ENCODE measurements around the gene RAB27A. TPM values are rescaled to one million over a fixed set of nuclear protein-coding genes. Genes with fewer than 3 reads are reported as not detected.

RAB27A gene
- total and polyA plus RNA-seq, 9 of the 15 experiments (the other 6 are each of a cell fraction or from before 2014, with no cell fraction given) = 31.5 to 171 (median 80.4) TPM

DNA sequence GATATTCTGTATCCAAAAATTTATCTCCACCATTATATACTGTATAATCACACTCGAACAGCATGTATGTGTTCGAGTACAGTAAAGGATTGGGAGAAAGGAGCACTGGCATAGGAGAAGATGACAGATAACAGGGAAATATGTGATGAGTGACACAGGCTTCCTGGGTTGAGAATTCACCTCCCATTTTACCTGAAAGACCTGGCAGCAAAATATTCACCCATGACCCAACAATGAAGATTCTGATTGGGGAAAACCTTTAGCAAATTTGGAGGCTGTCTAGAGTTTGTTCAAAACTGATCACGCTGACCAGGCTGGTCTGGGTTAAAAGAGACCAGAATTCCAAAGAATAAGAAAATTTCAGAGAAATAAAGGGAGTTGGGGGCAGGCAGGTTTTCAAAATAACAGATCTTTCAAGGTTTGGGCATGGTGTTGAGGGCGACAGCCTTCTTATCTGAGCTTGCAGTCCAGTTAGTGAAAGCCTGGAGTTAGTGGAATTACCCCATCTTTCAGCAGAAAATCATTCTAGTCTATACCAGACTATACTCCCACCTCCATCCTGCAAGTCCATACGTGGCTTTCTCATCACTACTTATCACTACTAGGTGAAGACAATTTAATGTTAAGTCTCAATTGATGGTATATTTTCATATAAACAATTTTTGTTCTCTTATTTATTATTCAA is 50.0 kb downstream of the RAB27A start (continued):
- TF ChIP-seq GATA2 (CRISPR knock-in tag; IDR thresholded peaks at IDR 0.05) (peak; percentile 78), NELFE (IDR thresholded peaks at IDR 0.05; ENCODE audit: insufficient read depth, insufficient read length) (no peak), MED1 (CRISPR knock-in tag; IDR thresholded peaks at IDR 0.05; ENCODE audit: borderline replicate concordance) (no peak), ZEB2 (IDR thresholded peaks at IDR 0.05) (peak; percentile 69; the same call in 1 of the 2 replicates), NBN (IDR thresholded peaks at IDR 0.05; ENCODE audit: low read depth) (peak; percentile 86), TRIM24 (IDR thresholded peaks at IDR 0.05) (peak; percentile 22 to 69; a peak in 2 of 4 replicates), SMARCE1 (IDR thresholded peaks at IDR 0.05) (peak; percentile 73; the same call in 1 of the 2 replicates), NCOA1 (IDR thresholded peaks at IDR 0.05; ENCODE audit: low read depth) (peak; percentile 61; the same call in 1 of the 2 replicates), TEAD4 (IDR thresholded peaks at IDR 0.05; ENCODE audit: low read length) (peak; percentile 90), TEAD4 (CRISPR knock-in tag; IDR thresholded peaks at IDR 0.05; ENCODE audit: borderline replicate concordance) (no peak), CTBP1 (IDR thresholded peaks at IDR 0.05; ENCODE audit: borderline replicate concordance) (peak; percentile 42; the same call in 1 of the 2 replicates), DACH1 (IDR thresholded peaks at IDR 0.05; ENCODE audit: partially characterized antibody) (peak; percentile 8), ZNF551 (CRISPR knock-in tag; IDR thresholded peaks at IDR 0.05) (no peak), CBFA2T2 (conservative IDR thresholded peaks at IDR 0.05) (peak; percentile 84), ARID1B (IDR thresholded peaks at IDR 0.05) (peak; percentile 95)
- TF ChIP-seq, protein P1, sequence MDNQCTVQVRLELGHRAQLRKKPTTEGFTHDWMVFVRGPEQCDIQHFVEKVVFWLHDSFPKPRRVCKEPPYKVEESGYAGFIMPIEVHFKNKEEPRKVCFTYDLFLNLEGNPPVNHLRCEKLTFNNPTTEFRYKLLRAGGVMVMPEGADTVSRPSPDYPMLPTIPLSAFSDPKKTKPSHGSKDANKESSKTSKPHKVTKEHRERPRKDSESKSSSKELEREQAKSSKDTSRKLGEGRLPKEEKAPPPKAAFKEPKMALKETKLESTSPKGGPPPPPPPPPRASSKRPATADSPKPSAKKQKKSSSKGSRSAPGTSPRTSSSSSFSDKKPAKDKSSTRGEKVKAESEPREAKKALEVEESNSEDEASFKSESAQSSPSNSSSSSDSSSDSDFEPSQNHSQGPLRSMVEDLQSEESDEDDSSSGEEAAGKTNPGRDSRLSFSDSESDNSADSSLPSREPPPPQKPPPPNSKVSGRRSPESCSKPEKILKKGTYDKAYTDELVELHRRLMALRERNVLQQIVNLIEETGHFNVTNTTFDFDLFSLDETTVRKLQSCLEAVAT (IDR thresholded peaks at IDR 0.05) = peak in 1 of 2 experiments; percentile 49; a peak in 1 of 4 replicates
- TF ChIP-seq, protein P2, sequence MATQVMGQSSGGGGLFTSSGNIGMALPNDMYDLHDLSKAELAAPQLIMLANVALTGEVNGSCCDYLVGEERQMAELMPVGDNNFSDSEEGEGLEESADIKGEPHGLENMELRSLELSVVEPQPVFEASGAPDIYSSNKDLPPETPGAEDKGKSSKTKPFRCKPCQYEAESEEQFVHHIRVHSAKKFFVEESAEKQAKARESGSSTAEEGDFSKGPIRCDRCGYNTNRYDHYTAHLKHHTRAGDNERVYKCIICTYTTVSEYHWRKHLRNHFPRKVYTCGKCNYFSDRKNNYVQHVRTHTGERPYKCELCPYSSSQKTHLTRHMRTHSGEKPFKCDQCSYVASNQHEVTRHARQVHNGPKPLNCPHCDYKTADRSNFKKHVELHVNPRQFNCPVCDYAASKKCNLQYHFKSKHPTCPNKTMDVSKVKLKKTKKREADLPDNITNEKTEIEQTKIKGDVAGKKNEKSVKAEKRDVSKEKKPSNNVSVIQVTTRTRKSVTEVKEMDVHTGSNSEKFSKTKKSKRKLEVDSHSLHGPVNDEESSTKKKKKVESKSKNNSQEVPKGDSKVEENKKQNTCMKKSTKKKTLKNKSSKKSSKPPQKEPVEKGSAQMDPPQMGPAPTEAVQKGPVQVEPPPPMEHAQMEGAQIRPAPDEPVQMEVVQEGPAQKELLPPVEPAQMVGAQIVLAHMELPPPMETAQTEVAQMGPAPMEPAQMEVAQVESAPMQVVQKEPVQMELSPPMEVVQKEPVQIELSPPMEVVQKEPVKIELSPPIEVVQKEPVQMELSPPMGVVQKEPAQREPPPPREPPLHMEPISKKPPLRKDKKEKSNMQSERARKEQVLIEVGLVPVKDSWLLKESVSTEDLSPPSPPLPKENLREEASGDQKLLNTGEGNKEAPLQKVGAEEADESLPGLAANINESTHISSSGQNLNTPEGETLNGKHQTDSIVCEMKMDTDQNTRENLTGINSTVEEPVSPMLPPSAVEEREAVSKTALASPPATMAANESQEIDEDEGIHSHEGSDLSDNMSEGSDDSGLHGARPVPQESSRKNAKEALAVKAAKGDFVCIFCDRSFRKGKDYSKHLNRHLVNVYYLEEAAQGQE (IDR thresholded peaks at IDR 0.05; ENCODE audit: borderline replicate concordance) = peak; percentile 91
- TF ChIP-seq, protein P2 (CRISPR knock-in tag; IDR thresholded peaks at IDR 0.05; ENCODE audit: low read depth) = no peak
- TF ChIP-seq, protein P3, sequence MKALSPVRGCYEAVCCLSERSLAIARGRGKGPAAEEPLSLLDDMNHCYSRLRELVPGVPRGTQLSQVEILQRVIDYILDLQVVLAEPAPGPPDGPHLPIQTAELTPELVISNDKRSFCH (CRISPR knock-in tag; IDR thresholded peaks at IDR 0.05) = no peak
- TF ChIP-seq, protein P3 (tag; IDR thresholded peaks at IDR 0.05) = peak; percentile 71
